ENCODE measurements around the gene IL16. TPM values are rescaled to one million over a fixed set of nuclear protein-coding genes. Genes with fewer than 3 reads are reported as not detected.

Gene IL16
- polyA plus RNA-seq, 1 donor (not counting 4 experiments of a cell fraction or from before 2014, with no cell fraction given) = not detected

DNA sequence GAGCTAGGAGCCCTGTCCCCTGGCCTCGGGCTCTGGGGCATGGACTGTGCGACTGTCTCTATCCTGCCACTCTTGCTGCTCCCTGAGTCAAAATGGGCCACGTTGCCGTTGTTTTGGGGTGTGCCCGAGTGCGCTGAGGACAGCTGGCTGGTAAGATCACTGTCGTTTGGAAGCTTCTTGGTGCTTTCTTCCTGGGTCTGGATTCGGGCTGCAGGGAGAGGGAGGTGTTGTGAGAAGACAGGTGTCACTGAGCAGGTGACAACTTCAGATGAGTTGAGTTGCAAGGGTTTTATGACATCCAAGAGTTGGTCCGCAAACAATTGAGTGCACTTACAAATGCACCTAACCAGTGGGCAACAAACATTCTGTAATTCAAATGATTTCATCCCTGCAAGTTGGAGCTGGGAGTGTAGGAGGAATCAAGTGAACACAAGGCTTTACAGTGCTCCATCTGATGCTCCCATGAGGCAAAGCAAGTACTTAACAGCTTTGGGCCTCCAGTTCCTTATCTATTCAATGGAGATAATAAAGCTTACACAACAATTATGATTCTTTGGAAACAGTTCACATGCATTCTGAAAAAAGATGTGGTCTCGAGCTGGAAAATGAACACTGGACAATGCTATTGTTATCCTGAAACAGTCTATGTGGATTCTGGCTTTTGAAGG lies 138.2 kb downstream of the IL16 start:
- H3K27ac ChIP-seq (ENCODE audit: control insufficient read depth, insufficient read depth, low read length) = no peak overlapping the region
- peaks cover 3% of the 10 kb centered on the region for H3K4me1 ChIP-seq (ENCODE audit: control insufficient read depth, extremely low read depth, insufficient read depth, low read length)
- no peak overlapping the region for H2AFZ ChIP-seq (ENCODE audit: control insufficient read depth, low read length)
- FAIRE-seq (no peak), DNase-seq (ENCODE audit: low read depth, low spot score) (no peak)
- H3K9ac ChIP-seq (ENCODE audit: control insufficient read depth, extremely low read depth, insufficient read depth, low read length) = no peak overlapping the region
- no peaks in the 10 kb centered on the region for H3K79me2 ChIP-seq (ENCODE audit: control insufficient read depth, insufficient read depth, low read length)
- H3K36me3 ChIP-seq (ENCODE audit: control insufficient read depth in 2 of 2, extremely low read depth in 1 of 2, insufficient read depth in 2 of 2, low read length in 2 of 2) = no peaks in the 10 kb centered on the region
- peaks cover 5% of the 10 kb centered on the region for H3K27me3 ChIP-seq (ENCODE audit: control insufficient read depth, extremely low read depth, insufficient read depth, low read length)
- H3K4me2 ChIP-seq (ENCODE audit: control insufficient read depth, extremely low read depth, insufficient read depth, low read depth, low read length) = no peak overlapping the region
- H3K9me1 ChIP-seq (ENCODE audit: control insufficient read depth, extremely low read depth, insufficient read depth, low read length) = no peaks in the 10 kb centered on the region
- H4K20me1 ChIP-seq (ENCODE audit: control insufficient read depth, extremely low read depth, insufficient read depth, low read length) = no peaks in the 10 kb centered on the region
- TF ChIP-seq, protein P1, sequence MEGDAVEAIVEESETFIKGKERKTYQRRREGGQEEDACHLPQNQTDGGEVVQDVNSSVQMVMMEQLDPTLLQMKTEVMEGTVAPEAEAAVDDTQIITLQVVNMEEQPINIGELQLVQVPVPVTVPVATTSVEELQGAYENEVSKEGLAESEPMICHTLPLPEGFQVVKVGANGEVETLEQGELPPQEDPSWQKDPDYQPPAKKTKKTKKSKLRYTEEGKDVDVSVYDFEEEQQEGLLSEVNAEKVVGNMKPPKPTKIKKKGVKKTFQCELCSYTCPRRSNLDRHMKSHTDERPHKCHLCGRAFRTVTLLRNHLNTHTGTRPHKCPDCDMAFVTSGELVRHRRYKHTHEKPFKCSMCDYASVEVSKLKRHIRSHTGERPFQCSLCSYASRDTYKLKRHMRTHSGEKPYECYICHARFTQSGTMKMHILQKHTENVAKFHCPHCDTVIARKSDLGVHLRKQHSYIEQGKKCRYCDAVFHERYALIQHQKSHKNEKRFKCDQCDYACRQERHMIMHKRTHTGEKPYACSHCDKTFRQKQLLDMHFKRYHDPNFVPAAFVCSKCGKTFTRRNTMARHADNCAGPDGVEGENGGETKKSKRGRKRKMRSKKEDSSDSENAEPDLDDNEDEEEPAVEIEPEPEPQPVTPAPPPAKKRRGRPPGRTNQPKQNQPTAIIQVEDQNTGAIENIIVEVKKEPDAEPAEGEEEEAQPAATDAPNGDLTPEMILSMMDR (optimal IDR thresholded peaks at IDR 0.05 in 1 of 3, IDR thresholded peaks at IDR 0.05 in 1 of 3, conservative IDR thresholded peaks at IDR 0.05 in 1 of 3; ENCODE audit: extremely low read depth in 1 of 3, insufficient read depth in 2 of 3, low read length in 3 of 3) = no peak
- no peak for TF ChIP-seq EZH2 (IDR thresholded peaks at IDR 0.05; ENCODE audit: low read length)
- H3K9me3 ChIP-seq (ENCODE audit: control insufficient read depth, low read depth, low read length) = no peaks in the 10 kb centered on the region
- dilution Hi-C loops (cut with MboI; ENCODE audit: extremely low pct_ligation_motif_present, low sequenced_read_pairs) = no loop called here
- no peak overlapping the region for H3K4me3 ChIP-seq (ENCODE audit: control insufficient read depth in 2 of 3, extremely low read depth in 1 of 3, insufficient read depth in 2 of 3, low read depth in 1 of 3, low read length in 3 of 3)

DNA sequence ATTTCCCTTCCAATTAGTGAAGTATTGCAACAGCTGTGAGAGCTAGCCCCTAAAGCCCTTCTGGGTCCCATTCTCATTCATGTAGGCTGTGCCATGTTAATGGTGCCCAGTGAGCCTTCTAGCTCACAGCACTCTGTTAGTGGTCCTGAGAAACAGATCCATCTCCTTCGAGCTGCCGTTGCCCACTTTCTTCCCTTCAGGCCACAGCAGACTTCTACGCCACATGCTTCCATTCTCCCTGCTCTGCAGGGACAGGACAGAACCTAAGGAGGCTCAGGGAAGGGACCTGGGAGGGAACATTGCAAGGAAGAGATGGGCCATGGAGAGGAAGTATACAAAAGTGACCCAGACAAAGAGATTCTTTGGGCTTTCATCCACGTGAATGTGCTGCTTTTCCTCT lies 139.0 kb downstream of the IL16 start:
- no peaks in the 10 kb centered on the region for H3K79me2 ChIP-seq (ENCODE audit: control insufficient read depth, insufficient read depth, low read length)
- H3K27me3 ChIP-seq (ENCODE audit: control insufficient read depth, extremely low read depth, insufficient read depth, low read length) = peaks cover 5% of the 10 kb centered on the region
- H3K36me3 ChIP-seq (ENCODE audit: control insufficient read depth in 2 of 2, extremely low read depth in 1 of 2, insufficient read depth in 2 of 2, low read length in 2 of 2) = no peaks in the 10 kb centered on the region
- TF ChIP-seq, protein P1 (optimal IDR thresholded peaks at IDR 0.05 in 1 of 3, IDR thresholded peaks at IDR 0.05 in 1 of 3, conservative IDR thresholded peaks at IDR 0.05 in 1 of 3; ENCODE audit: extremely low read depth in 1 of 3, insufficient read depth in 2 of 3, low read length in 3 of 3) = no peak
- no peak overlapping the region for H3K4me2 ChIP-seq (ENCODE audit: control insufficient read depth, extremely low read depth, insufficient read depth, low read depth, low read length)
- H4K20me1 ChIP-seq (ENCODE audit: control insufficient read depth, extremely low read depth, insufficient read depth, low read length) = no peaks in the 10 kb centered on the region
- H2AFZ ChIP-seq (ENCODE audit: control insufficient read depth, low read length) = no peak overlapping the region
- H3K4me3 ChIP-seq (ENCODE audit: control insufficient read depth in 2 of 3, extremely low read depth in 1 of 3, insufficient read depth in 2 of 3, low read depth in 1 of 3, low read length in 3 of 3) = no peak overlapping the region
- H3K27ac ChIP-seq (ENCODE audit: control insufficient read depth, insufficient read depth, low read length) = no peak overlapping the region
- dilution Hi-C loops (cut with MboI; ENCODE audit: extremely low pct_ligation_motif_present, low sequenced_read_pairs) = no loop called here
- H3K9ac ChIP-seq (ENCODE audit: control insufficient read depth, extremely low read depth, insufficient read depth, low read length) = no peak overlapping the region
- no peaks in the 10 kb centered on the region for H3K9me3 ChIP-seq (ENCODE audit: control insufficient read depth, low read depth, low read length)
- no peaks in the 10 kb centered on the region for H3K9me1 ChIP-seq (ENCODE audit: control insufficient read depth, extremely low read depth, insufficient read depth, low read length)
- no peak for DNase-seq (ENCODE audit: low read depth, low spot score)
- FAIRE-seq = no peak
- H3K4me1 ChIP-seq (ENCODE audit: control insufficient read depth, extremely low read depth, insufficient read depth, low read length) = peaks cover 3% of the 10 kb centered on the region

All from keratinocyte (primary cell).